T-helper 1 cell treated with Interleukin-12 subunit alpha and Interleukin-12 subunit beta and Interleukin-4 antibody, amounts not matched to agents 30 μg/mL and 1 μg/mL, for 36 hours (primary cell): ENCODE data around the gene CHD3.
A peak's percentile ranks its signal among the peaks of the same experiment; 100 is the strongest.
"Not testable (repeated sequence)": the region's sequence is repeated elsewhere in the genome, so short reads cannot be mapped to it uniquely, and the experiment has no call there.

ENCODE experiments used
- H3K27ac Mint-ChIP-seq: one replicate; pipeline ENCODE4 v1.8.0; 2021; ENCODE audit warnings: mild to moderate bottlenecking, mixed read lengths
- H3K27me3 Mint-ChIP-seq: one replicate; pipeline ENCODE4 v1.8.0; 2021; ENCODE audit warnings: low read depth, mixed read lengths
- H3K36me3 Mint-ChIP-seq: one replicate; pipeline ENCODE4 v1.8.0; 2021; ENCODE audit warnings: low read depth, mixed read lengths
- H3K4me1 Mint-ChIP-seq: one replicate; pipeline ENCODE4 v1.8.0; 2021; ENCODE audit warnings: low read depth, mixed read lengths
- H3K4me3 Mint-ChIP-seq: one replicate; pipeline ENCODE4 v1.8.0; 2021; ENCODE audit warnings: mild to moderate bottlenecking, moderate library complexity, mixed read lengths
- H3K9me3 Mint-ChIP-seq: one replicate; pipeline ENCODE4 v1.8.0; 2021; ENCODE audit warnings: mixed read lengths

CHD3 gene

GRCh38 chr17:7854851-7855659, 33.5 kb upstream of the CHD3 start, which contains the start of gene TMEM88:
Gene TMEM88, plus strand, starts transcription at chr17:7855066. Its CDS starts 9 bp downstream, at chr17:7855075.
- H3K36me3 Mint-ChIP-seq: peaks cover 8% of the 10 kb centered on the region
- peaks cover 36% of the 10 kb centered on the region for H3K4me1 Mint-ChIP-seq
- H3K4me3 Mint-ChIP-seq: no peak within 1 kb of the TSS
- no peaks in the 10 kb centered on the region for H3K9me3 Mint-ChIP-seq
- H3K27ac Mint-ChIP-seq: no peak within 1 kb of the TSS
- no peaks in the 10 kb centered on the region for H3K27me3 Mint-ChIP-seq

GRCh38 chr17:7855660-7856010, 33.0 kb upstream of the CHD3 start:
- no peak overlapping the region for H3K4me3 Mint-ChIP-seq
- no peaks in the 10 kb centered on the region for H3K9me3 Mint-ChIP-seq
- peaks cover 32% of the 10 kb centered on the region for H3K4me1 Mint-ChIP-seq
- no peaks in the 10 kb centered on the region for H3K27me3 Mint-ChIP-seq
- no peak overlapping the region for H3K27ac Mint-ChIP-seq
- H3K36me3 Mint-ChIP-seq: peaks cover 8% of the 10 kb centered on the region

GRCh38 chr17:7856011-7856810, 32.4 kb upstream of the CHD3 start:
- no peak overlapping the region for H3K4me3 Mint-ChIP-seq
- no peaks in the 10 kb centered on the region for H3K9me3 Mint-ChIP-seq
- H3K4me1 Mint-ChIP-seq: peaks cover 30% of the 10 kb centered on the region
- peaks cover 8% of the 10 kb centered on the region for H3K36me3 Mint-ChIP-seq
- H3K27ac Mint-ChIP-seq: no peak overlapping the region
- H3K27me3 Mint-ChIP-seq: no peaks in the 10 kb centered on the region

- Mint-ChIP-seq H3K4me1 (peaks cover 22% of the 10 kb centered on the region), H3K9me3 (no peaks in the 10 kb centered on the region), H3K36me3 (peaks cover 4% of the 10 kb centered on the region), H3K4me3 (no peak within 1 kb of the TSS), H3K27ac (no peak within 1 kb of the TSS), H3K27me3 (no peaks in the 10 kb centered on the region)
These were observed 31.5 kb upstream of the CHD3 start, which contains the start of gene NAA38 for GRCh38 chr17:7856811-7857712. Gene NAA38, minus strand, starts transcription at chr17:7857559. Its CDS starts 96 bp downstream, at chr17:7857463.

DNA sequence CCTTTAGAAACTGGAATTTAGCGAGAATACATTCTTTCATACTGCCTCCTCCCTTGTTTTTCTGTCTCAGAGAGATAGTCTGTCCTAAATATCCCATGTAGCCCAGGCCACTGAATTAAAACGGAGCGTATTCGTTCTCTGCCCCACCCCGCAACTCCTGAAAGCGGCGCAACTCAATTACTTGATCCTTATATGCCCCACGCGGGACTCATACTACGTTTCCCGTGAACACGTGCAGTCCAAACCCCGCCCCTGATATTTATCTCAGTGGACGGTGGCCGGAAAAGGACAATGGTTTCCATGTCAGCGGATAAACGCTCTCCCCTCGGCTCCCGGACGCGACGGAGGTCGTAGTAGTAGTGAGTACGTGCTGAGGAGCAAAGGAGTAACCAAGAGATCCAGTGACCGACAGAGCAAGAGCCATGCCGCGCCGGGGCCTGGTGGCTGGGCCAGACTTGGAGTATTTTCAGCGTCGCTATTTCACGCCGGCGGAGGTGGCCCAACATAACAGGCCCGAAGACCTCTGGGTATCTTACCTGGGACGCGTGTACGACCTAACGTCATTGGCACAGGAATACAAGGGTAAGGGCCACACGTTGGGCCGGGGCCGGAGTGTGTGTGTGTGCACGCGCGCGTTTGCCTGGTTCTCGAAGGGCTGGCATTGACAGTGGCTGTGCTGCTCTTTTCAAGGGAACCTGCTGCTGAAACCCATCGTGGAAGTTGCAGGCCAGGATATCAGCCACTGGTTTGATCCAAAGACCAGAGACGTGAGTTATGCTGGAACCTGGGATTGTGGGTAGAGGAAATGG, 30.7 kb upstream of the CHD3 start, which contains the start of gene CYB5D1:
TSS of gene CYB5D1 (plus strand) at position 291 of the 809 bp plus-strand sequence. CDS start at position 423, 132 bp downstream.
- no peak within 1 kb of the TSS for H3K4me3 Mint-ChIP-seq
- peaks cover 20% of the 10 kb centered on the region for H3K4me1 Mint-ChIP-seq
- H3K36me3 Mint-ChIP-seq: peaks cover 3% of the 10 kb centered on the region
- no peaks in the 10 kb centered on the region for H3K27me3 Mint-ChIP-seq
- H3K27ac Mint-ChIP-seq: no peak within 1 kb of the TSS
- no peaks in the 10 kb centered on the region for H3K9me3 Mint-ChIP-seq

GRCh38 chr17:7858522-7858810, 30.1 kb upstream of the CHD3 start:
- Mint-ChIP-seq H3K4me1 (peaks cover 20% of the 10 kb centered on the region), H3K27ac (no peak overlapping the region), H3K36me3 (peaks cover 3% of the 10 kb centered on the region), H3K4me3 (no peak overlapping the region), H3K27me3 (no peaks in the 10 kb centered on the region), H3K9me3 (no peaks in the 10 kb centered on the region)

- Mint-ChIP-seq H3K27me3 (no peaks in the 10 kb centered on the region), H3K4me3 (no peak overlapping the region), H3K27ac (no peak overlapping the region), H3K4me1 (peaks cover 20% of the 10 kb centered on the region), H3K36me3 (peaks cover 3% of the 10 kb centered on the region), H3K9me3 (no peaks in the 10 kb centered on the region)
These were observed 29.6 kb upstream of the CHD3 start for GRCh38 chr17:7859028-7859427.

- no peaks in the 10 kb centered on the region for H3K27me3 Mint-ChIP-seq
- H3K27ac Mint-ChIP-seq: no peak overlapping the region
- peaks cover 21% of the 10 kb centered on the region for H3K4me1 Mint-ChIP-seq
- no peaks in the 10 kb centered on the region for H3K9me3 Mint-ChIP-seq
- peaks cover 6% of the 10 kb centered on the region for H3K36me3 Mint-ChIP-seq
- H3K4me3 Mint-ChIP-seq: no peak overlapping the region
These were observed 25.7 kb upstream of the CHD3 start for GRCh38 chr17:7862692-7863437.

DNA sequence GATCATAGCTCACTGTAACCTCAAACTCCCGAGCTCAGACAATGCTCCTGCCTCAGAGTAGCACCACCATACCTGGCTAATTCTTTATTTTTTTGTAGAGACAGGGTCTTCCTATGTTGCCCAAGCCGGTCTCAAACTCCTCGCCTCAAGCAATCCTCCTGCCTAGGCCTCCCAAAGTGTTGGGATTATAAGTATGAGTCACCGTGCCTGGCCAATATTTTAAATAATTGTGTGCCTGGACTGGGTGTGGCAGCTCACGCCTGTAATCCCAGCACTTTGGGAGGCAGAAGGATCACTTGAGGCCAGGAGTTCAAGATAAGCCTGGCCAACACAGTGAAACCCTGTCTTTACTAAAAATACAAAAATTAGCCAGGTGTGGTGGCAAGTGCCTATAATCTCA, 24.2 kb upstream of the CHD3 start:
- not testable (repeated sequence) for H3K36me3 Mint-ChIP-seq, H3K4me3 Mint-ChIP-seq, H3K27me3 Mint-ChIP-seq, H3K27ac Mint-ChIP-seq, H3K9me3 Mint-ChIP-seq
- peaks cover 24% of the 10 kb centered on the region for H3K4me1 Mint-ChIP-seq

- H3K27me3 Mint-ChIP-seq: no peaks in the 10 kb centered on the region
- peaks cover 8% of the 10 kb centered on the region for H3K36me3 Mint-ChIP-seq
- peaks cover 20% of the 10 kb centered on the region for H3K4me1 Mint-ChIP-seq
- H3K9me3 Mint-ChIP-seq: no peaks in the 10 kb centered on the region
- no peak overlapping the region for H3K4me3 Mint-ChIP-seq
- H3K27ac Mint-ChIP-seq: no peak overlapping the region
These were observed 23.5 kb upstream of the CHD3 start for GRCh38 chr17:7864995-7865650.

DNA sequence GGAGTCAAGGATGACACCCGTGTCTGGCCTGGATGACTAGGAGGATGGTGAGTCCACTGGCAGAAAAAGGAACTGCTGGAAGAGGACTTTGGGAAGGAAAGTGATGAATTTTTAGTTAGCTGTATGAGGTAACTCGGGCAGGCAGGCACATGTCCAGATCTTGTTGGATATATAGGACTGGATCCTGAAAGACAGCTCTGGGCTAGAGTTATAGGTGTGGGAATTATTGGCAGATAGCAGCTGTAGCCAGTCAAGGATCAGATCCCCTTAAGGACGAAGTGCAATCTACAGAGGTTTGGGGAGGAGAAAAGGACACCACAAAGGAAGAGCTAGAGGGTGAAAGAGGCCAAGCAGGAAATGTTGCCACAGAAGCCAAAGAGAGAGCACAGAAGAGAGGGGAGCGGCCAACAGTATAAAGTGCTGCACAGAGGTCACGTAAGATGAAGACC, 20.7 kb upstream of the CHD3 start:
- Mint-ChIP-seq H3K36me3 (peaks cover 8% of the 10 kb centered on the region), H3K27me3 (no peaks in the 10 kb centered on the region), H3K9me3 (no peaks in the 10 kb centered on the region), H3K4me1 (peaks cover 18% of the 10 kb centered on the region), H3K27ac (peak overlapping the region; percentile 62), H3K4me3 (peak overlapping the region; percentile 55)

- Mint-ChIP-seq H3K9me3 (no peaks in the 10 kb centered on the region), H3K4me1 (peaks cover 11% of the 10 kb centered on the region), H3K4me3 (no peak overlapping the region), H3K36me3 (peaks cover 14% of the 10 kb centered on the region), H3K27ac (no peak overlapping the region), H3K27me3 (no peaks in the 10 kb centered on the region)
These were observed 15.5 kb upstream of the CHD3 start for GRCh38 chr17:7873051-7873450.
